ENCODE measurements around the gene VEZF1. TPM values are rescaled to one million over a fixed set of nuclear protein-coding genes. Genes with fewer than 3 reads are reported as not detected.

Gene VEZF1
- total and polyA plus RNA-seq, 9 donors = 31.6 to 83.5 (median 71.7) TPM

DNA sequence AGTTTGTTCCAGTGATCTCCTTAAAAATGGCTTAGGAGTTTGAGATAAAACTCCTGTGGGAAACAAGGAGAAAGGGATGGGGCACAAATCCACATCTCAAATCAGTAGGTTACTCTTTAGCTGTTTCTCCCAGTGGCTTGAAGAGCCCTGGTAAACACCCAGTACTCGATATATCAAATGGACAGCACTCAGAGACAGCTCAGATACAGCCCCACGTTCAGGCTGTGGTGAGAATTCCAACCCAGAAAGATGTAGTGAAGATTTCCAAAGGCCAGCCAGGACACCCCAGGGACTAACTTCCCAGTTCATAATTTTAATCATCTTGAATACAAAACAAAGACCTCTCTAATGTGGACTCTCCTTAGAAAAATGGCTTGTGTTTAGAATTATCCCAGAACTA is 6.4 kb upstream of the VEZF1 start:
- no peaks in the 10 kb centered on the region for H3K9me3 ChIP-seq
- no peaks in the 10 kb centered on the region for H3K27me3 ChIP-seq
- intact Hi-C loops (cut with DNase I) = loop anchor here in 1 of 4 donors (5.0 kb wide), 1 partner anchor 132 kb away; no protein-coding TSS in a partner anchor
- DNase-seq = no peak
- WGBS, 3 donors = 18 to 32% (median 27%) methylated on average over 2 of the region's 2 CpGs
- no peak overlapping the region for H3K4me3 ChIP-seq
- H3K36me3 ChIP-seq = no peaks in the 10 kb centered on the region
- TF ChIP-seq POLR2A (IDR thresholded peaks at IDR 0.05) (no peak), EP300 (IDR thresholded peaks at IDR 0.05) (no peak)
- TF ChIP-seq, protein P1, sequence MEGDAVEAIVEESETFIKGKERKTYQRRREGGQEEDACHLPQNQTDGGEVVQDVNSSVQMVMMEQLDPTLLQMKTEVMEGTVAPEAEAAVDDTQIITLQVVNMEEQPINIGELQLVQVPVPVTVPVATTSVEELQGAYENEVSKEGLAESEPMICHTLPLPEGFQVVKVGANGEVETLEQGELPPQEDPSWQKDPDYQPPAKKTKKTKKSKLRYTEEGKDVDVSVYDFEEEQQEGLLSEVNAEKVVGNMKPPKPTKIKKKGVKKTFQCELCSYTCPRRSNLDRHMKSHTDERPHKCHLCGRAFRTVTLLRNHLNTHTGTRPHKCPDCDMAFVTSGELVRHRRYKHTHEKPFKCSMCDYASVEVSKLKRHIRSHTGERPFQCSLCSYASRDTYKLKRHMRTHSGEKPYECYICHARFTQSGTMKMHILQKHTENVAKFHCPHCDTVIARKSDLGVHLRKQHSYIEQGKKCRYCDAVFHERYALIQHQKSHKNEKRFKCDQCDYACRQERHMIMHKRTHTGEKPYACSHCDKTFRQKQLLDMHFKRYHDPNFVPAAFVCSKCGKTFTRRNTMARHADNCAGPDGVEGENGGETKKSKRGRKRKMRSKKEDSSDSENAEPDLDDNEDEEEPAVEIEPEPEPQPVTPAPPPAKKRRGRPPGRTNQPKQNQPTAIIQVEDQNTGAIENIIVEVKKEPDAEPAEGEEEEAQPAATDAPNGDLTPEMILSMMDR (IDR thresholded peaks at IDR 0.05) = no peak
- no peak overlapping the region for H3K27ac ChIP-seq
- H3K4me1 ChIP-seq (ENCODE audit: insufficient read depth) = no peaks in the 10 kb centered on the region

DNA sequence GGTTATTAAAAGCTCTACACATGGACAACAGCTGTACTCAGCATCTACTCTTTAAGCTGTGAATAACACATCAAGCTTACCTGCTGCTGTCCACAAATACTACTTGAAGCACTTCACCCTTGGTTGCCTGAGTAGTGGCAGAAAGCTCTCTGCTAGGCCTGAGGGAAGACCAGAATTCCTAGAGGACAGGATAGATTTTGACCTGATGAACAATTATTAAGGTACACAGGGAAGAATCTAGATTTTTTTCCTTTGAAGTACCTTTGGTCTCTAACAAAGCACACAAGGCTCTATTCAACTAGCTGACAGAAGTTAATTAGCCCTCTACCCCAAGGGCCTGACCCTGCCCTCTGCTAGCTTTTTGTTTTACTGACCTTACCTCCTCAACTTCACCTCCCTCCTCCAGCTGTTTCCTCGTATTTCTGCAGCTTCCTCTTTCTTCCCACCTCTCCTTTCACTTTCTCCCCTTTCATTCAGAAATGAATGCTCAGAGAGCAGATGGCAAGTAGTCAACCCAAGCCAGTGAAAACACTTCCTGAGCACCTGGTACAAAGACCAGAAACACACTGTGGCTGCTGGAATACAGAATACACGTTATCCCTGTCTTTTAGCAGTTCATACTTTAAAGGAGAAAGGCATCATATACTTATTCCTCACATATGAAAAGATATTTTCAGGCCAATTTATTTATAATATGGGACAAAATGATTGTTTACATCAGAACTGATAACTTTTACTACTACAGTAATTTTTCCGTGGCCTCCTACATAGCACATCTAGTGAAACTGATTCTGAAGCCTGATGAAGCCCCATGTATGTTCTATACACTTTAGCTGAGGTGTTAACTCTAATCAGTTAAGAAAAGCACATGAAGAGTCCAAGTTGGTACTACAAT is 5.7 kb upstream of the VEZF1 start:
- WGBS, 3 donors = 21 to 35% (median 27%) methylated on average over 3 of the region's 3 CpGs
- intact Hi-C loops (cut with DNase I) = loop anchor here in 1 of 4 donors (5.0 kb wide), 1 partner anchor 131 kb away; no protein-coding TSS in a partner anchor
- no peak overlapping the region for H3K27ac ChIP-seq
- TF ChIP-seq EP300 (IDR thresholded peaks at IDR 0.05) = no peak
- TF ChIP-seq, protein P1 (IDR thresholded peaks at IDR 0.05) = no peak
- H3K9me3 ChIP-seq = no peaks in the 10 kb centered on the region
- no peak for DNase-seq
- H3K4me3 ChIP-seq = no peak overlapping the region
- peaks cover 2% of the 10 kb centered on the region for H3K4me1 ChIP-seq (ENCODE audit: insufficient read depth)
- H3K27me3 ChIP-seq = no peaks in the 10 kb centered on the region
- H3K36me3 ChIP-seq = no peaks in the 10 kb centered on the region

DNA sequence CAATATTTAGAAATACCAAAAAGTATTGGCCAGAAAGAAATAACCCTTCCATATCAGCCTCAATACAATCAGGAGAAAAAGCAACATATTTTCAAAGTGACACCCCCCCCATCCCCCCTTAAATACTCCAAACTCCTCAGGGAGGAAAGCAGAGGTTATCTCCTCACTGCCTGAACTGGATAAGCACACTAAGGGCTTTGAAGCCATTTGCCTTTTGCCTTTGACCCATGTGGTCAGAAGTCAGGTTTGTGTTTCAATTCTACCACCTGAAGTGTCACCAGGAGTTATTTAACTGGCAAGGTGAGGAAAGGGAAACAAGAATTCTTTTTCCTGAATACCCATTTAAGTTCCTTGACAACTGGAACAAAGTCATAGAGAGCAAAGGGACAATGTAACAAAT is 3.5 kb upstream of the VEZF1 start:
- Histone ChIP-seq H3K9me3 (no peaks in the 10 kb centered on the region), H3K27me3 (no peaks in the 10 kb centered on the region), H3K27ac (no peak overlapping the region), H3K36me3 (no peaks in the 10 kb centered on the region), H3K4me1 (ENCODE audit: insufficient read depth) (peaks cover 2% of the 10 kb centered on the region), H3K4me3 (no peak overlapping the region)
- DNase-seq = no peak
- intact Hi-C loops (cut with DNase I) = loop anchor here in 2 of 4 donors (2.0 to 5.0 kb wide), 2 partner anchors 129 to 131 kb away; no protein-coding TSS in a partner anchor
- TF ChIP-seq, protein P1 (IDR thresholded peaks at IDR 0.05) = no peak
- no peak for TF ChIP-seq POLR2A (IDR thresholded peaks at IDR 0.05)
- TF ChIP-seq EP300 (IDR thresholded peaks at IDR 0.05) = no peak

DNA sequence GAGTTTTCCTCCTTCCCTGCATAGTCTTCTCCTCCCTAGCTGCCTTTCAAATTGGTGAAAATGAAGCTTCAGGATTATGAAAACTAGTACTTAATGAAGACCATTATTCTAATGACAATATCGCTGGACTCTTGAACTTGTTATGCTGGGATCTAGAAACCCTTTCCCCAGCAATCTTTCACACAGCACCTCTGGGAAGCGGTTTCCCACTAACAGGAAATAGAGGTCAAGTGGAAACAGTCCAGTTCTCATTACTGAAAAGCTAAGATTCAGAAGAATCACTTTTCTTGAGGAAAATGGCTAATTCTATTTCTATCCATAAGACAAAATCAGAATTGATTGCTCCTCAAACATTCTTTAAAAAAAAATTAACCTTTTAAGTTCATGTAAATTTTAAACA is 2.0 kb upstream of the VEZF1 start:
- no peak for DNase-seq
- H3K27ac ChIP-seq = no peak overlapping the region
- no peak overlapping the region for H3K4me3 ChIP-seq
- peaks cover 2% of the 10 kb centered on the region for H3K4me1 ChIP-seq (ENCODE audit: insufficient read depth)
- H3K27me3 ChIP-seq = no peaks in the 10 kb centered on the region
- WGBS, 3 donors = 21 to 45% (median 23%) methylated on average over 2 of the region's 2 CpGs
- H3K36me3 ChIP-seq = no peaks in the 10 kb centered on the region
- no peak for TF ChIP-seq EP300 (IDR thresholded peaks at IDR 0.05)
- no peak for TF ChIP-seq POLR2A (IDR thresholded peaks at IDR 0.05)
- TF ChIP-seq, protein P1 (IDR thresholded peaks at IDR 0.05) = no peak
- intact Hi-C loops (cut with DNase I) = loop anchor here in 2 of 4 donors (2.0 to 5.0 kb wide), 2 partner anchors 128 to 129 kb away; no protein-coding TSS in a partner anchor
- no peaks in the 10 kb centered on the region for H3K9me3 ChIP-seq

Data from ovary (tissue), 9 donors.